AG09319 (cell line): ENCODE results near the gene IGF2.
A peak's percentile ranks its signal among the peaks of the same experiment; 100 is the strongest.

Experiments used
- DNase-seq: peaks from one replicate; pipeline ENCODE4 v3.0.0-alpha.2; 2010; ENCODE audit warnings: low read depth; ENCODE audit errors: extremely low read depth
- TF ChIP-seq, protein P1 (sequence below): IDR thresholded peaks from 2 replicates; pipeline ENCODE4 v1.5.1; 2011; ENCODE audit warnings: low read depth, mild to moderate bottlenecking, inconsistent platforms, low read length, moderate library complexity

The IGF2 gene

DNA sequence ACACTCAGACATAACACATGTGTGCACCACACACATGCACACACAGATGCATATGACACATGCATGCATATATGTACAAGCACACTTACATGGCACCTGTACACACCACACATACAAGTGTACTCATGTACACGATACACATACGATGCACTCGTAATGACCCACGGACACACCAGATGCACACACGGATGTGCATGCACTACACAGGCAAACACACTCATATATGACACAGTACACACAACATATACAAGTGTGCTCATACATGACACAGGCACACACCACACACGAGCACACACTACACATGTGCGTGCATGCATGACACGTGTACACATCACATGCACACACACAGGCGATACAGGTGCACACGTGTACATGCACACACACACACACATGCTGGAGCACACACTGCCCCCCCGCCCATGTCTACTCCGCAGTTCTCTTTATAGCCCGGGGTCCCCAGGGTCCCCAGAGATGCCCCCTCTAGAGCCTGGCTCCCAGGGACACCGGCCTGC lies 37.3 kb upstream of the IGF2 start:
- TF ChIP-seq, protein P1, sequence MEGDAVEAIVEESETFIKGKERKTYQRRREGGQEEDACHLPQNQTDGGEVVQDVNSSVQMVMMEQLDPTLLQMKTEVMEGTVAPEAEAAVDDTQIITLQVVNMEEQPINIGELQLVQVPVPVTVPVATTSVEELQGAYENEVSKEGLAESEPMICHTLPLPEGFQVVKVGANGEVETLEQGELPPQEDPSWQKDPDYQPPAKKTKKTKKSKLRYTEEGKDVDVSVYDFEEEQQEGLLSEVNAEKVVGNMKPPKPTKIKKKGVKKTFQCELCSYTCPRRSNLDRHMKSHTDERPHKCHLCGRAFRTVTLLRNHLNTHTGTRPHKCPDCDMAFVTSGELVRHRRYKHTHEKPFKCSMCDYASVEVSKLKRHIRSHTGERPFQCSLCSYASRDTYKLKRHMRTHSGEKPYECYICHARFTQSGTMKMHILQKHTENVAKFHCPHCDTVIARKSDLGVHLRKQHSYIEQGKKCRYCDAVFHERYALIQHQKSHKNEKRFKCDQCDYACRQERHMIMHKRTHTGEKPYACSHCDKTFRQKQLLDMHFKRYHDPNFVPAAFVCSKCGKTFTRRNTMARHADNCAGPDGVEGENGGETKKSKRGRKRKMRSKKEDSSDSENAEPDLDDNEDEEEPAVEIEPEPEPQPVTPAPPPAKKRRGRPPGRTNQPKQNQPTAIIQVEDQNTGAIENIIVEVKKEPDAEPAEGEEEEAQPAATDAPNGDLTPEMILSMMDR: no peak

DNA sequence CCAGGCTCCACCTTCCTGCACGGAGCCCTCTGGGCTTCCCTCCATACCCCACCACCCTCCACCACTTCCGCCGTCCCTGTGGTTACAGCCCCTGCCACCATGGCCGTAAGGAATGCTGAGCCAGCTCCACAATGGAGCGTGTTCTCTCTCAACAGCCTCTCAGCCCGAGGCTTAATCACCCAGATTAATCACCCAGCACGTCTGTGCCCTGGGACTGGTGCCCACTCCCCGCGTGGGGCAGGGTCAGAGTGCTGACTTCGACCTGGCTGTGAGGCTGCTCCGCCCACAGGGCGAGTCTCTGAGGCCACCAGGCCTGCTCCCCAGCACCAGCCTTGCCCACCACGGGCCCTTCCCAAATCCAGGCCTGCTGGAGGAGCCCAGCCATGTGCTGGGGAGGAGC lies 36.5 kb upstream of the IGF2 start:
- DNase-seq: no peak
- TF ChIP-seq, protein P1: no peak

More for the DNA sequence above, 37.3 kb upstream of the IGF2 start:
- no peak for DNase-seq

DNA sequence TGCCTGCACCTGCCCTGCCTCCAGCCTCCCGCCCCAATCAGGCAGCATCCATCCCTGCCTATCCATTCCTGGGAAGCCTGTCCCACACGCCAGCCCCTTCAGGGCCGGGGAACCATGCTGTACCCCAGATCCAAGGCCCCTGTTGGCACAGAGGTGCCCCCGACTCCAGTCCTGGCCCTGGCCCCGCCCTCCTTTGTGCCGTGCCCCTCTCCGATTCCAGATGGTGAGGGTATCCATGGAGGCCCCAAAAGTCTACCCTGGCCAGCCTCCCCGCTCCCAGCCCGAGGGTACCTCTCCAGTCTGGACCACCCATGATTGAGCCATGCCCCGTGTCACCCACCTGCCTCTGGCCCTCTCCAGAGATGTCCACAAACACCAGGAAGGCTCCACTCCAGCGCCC lies 35.2 kb upstream of the IGF2 start:
- no peak for DNase-seq
- TF ChIP-seq, protein P1: no peak

DNA sequence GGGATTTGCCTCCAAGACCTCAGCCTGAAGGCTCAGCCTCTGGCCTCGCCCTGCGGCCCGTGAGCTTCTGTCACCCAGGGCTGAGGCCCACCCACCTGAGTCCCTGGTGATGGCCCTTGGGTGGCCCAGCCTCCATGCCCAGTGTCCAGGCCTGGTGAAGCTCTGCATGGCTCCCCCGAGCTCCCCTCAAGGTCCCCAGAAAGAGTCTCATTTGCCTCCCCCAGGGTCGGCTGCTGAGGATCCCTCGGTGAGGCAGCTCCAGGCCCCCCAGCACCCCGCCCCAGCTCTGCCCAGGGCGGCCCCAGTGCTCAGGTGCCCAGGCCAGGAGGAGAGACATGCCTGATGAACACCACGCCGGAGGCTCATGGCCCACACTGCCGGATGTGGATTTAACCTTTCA lies 34.6 kb upstream of the IGF2 start:
- DNase-seq: no peak
- TF ChIP-seq, protein P1: no peak

DNA sequence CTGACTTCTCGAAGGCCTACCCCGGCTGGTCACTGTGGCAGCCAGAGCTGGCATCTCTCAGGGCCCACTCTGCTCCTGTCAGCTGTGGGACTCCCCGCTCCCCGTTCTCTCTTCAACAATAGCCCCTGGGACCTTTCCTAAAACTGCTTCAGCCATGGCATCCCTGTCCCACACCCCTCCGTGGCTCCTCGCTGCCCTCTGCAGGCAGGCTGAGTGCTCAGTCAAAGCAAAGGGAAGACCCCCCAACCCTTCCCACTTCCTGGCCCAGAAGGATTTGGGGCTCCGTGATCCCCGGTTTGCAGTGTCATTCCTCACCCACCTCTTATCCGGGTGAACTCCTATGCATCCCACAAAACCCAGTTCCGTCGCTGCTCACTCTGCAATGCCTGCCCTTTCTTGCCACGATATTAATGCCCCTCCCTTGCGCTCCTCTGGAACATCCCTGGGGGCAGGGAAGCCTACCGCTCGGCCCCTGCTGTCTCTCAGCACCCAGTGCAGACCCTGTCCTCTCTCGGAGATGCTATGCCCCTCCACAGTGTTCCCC lies 34.0 kb upstream of the IGF2 start:
- no peak for DNase-seq
- TF ChIP-seq, protein P1: peak; percentile 33

DNA sequence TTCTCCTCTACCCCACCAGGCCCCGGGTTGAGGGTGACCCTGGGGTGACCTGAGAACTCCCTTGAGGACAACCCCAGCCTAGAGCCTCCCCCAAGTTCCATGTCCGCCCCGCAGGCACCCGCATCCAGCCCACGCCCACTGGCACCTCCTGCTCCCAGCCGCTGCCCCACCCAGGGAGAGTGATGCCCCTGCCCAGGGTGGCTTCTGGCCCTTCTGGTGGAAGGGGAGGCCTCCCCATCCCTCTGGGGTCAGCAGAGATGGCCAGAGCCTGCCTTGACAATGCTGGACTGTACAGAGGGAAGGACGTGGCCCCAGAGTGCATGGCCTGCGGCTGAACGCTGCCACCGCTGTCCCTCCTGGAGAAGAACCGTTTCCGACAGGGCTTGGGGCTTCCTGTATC lies 33.5 kb upstream of the IGF2 start:
- TF ChIP-seq, protein P1: no peak
- no peak for DNase-seq

DNA sequence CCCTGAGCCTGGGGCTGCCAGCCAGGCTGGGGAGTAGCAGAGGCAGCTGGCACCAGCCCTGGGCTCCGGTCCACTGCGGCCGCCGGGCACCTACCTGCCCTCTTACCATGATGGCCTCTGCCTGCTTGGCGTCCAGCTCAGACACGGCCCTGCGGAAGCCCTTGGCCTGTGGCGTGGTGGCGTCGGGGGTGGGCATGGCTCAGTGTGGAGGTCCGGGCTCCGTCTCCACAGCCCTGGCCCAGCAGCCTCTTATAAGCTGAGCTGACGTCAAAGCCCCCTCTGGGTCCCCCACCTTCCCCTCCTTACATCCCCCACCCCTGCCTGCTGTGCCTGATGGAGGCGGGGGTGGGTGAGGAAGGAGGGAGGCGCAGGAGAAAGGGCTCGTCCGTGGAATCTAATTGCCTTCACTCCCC lies 32.4 kb upstream of the IGF2 start, which contains the start of gene TH:
TSS of gene TH (minus strand) at position 225 of the 413 bp plus-strand sequence. CDS start at position 196, 29 bp downstream.
- TF ChIP-seq, protein P1: no peak
- DNase-seq: no peak
